Smooth muscle cell of the brain vasculature (primary cell): ENCODE results near the gene KLC1.

Experiments used
- DNase-seq: peaks from one replicate; pipeline ENCODE4 v3.0.0-alpha.2; 2012; ENCODE audit warnings: low read depth, low spot score

Gene KLC1

GRCh38 chr14:103659631-103660030 lies 30.6 kb downstream of the KLC1 start:
- no peak for DNase-seq

GRCh38 chr14:103662029-103662428 lies 33.0 kb downstream of the KLC1 start:
- DNase-seq = no peak

- no peak for DNase-seq
Observed at GRCh38 chr14:103662591-103662990, 33.6 kb downstream of the KLC1 start.

- DNase-seq = no peak
Observed at GRCh38 chr14:103663506-103663905, 34.5 kb downstream of the KLC1 start.

GRCh38 chr14:103667671-103668070 lies 38.7 kb downstream of the KLC1 start:
- DNase-seq = no peak

- DNase-seq = no peak
Observed at GRCh38 chr14:103668117-103668516, 39.1 kb downstream of the KLC1 start.

- DNase-seq = no peak
Observed at GRCh38 chr14:103669370-103669769, 40.4 kb downstream of the KLC1 start.

- no peak for DNase-seq
Observed at GRCh38 chr14:103671911-103672310, 42.9 kb downstream of the KLC1 start.

- no peak for DNase-seq
Observed at GRCh38 chr14:103675957-103676356, 46.9 kb downstream of the KLC1 start.

- no peak for DNase-seq
Observed at GRCh38 chr14:103676881-103677675, 48.1 kb downstream of the KLC1 start.

GRCh38 chr14:103679351-103679750 lies 50.3 kb downstream of the KLC1 start:
- DNase-seq = no peak

GRCh38 chr14:103680491-103681231 lies 51.6 kb downstream of the KLC1 start:
- no peak for DNase-seq

GRCh38 chr14:103683139-103683538 lies 54.1 kb downstream of the KLC1 start:
- DNase-seq = no peak

GRCh38 chr14:103684471-103684870 lies 55.5 kb downstream of the KLC1 start:
- no peak for DNase-seq

- DNase-seq = no peak
Observed at GRCh38 chr14:103684871-103685270, 55.9 kb downstream of the KLC1 start.

GRCh38 chr14:103685276-103686211 lies 56.5 kb downstream of the KLC1 start:
- no peak for DNase-seq

GRCh38 chr14:103686831-103687485 lies 57.9 kb downstream of the KLC1 start:
- no peak for DNase-seq

GRCh38 chr14:103687712-103688111 lies 58.7 kb downstream of the KLC1 start:
- DNase-seq = no peak

GRCh38 chr14:103688441-103688840 lies 59.4 kb downstream of the KLC1 start:
- no peak for DNase-seq

GRCh38 chr14:103688906-103689902 lies 60.2 kb downstream of the KLC1 start:
- DNase-seq = no peak
